ENCODE results near the gene SPOUT1.

- TF ChIP-seq CTCF (IDR thresholded peaks at IDR 0.05): no peak
- no peak for TF ChIP-seq POLR2A (IDR thresholded peaks at IDR 0.05)
Observed at GRCh38 chr9:128818839-128819715, 10.5 kb downstream of the SPOUT1 start.

Measured in lower leg skin (tissue), 3 donors.